Measurements from ENCODE around the gene SPACA7.

GRCh38 chr13:112454648-112455334 is 78.6 kb downstream of the SPACA7 start:
- TF ChIP-seq CTCF (IDR thresholded peaks at IDR 0.05), result no peak
- TF ChIP-seq POLR2A (IDR thresholded peaks at IDR 0.05), result no peak

Measured in body of pancreas (tissue), 4 donors.